ENCODE results near the gene FAM151B.
"Not testable (repeated sequence)": the region's sequence is repeated elsewhere in the genome, so short reads cannot be mapped to it uniquely, and the experiment has no call there.

Gene FAM151B, protein sequence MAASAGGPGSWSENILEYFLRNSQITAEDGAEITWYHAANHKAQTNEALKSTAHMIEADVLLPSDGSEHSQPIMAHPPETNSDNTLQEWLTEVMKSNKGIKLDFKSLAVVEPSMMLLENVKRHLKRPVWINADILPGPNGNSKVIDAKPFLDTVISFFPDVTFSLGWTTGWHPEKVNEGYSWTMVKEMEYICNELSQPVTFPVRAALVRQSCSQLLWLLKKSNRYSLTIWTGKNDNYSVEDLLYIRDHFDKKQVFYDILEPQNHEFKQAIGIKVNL

DNA sequence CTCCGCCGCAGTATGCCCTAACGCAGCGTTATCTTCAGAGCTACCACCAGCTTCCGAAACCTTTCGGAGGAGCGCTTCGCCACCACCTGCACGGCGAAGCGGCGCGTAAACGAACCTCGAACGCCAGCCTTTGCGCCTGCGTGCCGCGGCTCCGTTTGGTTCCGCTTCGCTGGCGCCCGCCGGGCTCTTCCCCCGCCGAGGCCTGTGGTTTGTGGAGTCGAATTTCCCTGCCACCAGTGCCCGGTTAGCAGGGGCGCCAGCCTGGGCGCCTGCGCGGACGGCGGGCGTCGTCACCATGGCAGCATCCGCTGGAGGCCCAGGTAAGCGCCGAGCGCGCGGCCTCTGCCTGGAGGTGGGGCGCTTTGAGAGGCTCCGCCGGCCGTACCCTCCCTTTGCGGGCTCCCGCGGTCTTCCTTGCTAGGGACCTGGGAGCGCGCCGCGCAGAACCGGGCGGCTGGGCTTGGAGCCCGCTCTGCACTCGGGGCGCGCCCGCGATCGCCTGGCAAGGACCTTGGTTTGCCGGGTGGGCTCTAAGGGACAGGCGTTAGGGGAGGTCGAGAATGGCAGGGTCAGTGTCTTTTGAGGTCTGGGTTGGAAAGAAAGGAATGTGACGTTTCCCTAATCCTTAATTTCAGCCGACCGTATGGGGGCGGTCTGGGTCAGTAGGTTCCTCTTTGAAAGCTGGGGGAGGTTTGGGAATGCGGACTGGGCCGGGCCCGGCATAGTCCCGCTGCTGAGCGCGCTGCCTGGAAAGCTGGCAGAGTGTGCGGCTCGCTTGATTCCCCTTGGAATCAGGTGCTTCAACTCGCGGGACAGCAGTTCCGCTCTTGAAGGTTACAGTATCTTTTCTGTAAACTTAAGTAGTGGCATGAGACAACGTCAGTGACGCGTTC is at the start of gene FAM151B:
Gene FAM151B (plus strand): TSS at position 272 of the 893 bp plus-strand sequence. CDS start 24 bp downstream, at position 296.
- DNase-seq, result peak; percentile 83

DNA sequence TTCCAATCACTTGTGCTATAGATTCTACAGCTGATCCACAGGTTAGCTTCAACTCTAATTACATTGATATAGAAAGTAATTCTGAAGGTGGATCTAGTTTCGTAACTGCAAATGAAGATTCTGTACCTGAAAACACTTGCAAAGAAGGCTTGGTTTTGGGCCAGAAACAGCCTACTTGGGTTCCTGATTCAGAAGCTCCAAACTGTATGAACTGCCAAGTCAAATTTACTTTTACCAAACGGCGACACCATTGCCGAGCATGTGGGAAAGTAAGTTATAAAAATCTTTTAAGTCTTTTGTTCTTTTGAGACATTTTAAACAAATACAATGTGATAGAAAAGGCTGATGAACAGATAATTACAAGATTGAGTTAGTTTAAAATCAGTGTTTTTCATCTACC is 49.2 kb upstream of the FAM151B start:
- DNase-seq, result no peak

DNA sequence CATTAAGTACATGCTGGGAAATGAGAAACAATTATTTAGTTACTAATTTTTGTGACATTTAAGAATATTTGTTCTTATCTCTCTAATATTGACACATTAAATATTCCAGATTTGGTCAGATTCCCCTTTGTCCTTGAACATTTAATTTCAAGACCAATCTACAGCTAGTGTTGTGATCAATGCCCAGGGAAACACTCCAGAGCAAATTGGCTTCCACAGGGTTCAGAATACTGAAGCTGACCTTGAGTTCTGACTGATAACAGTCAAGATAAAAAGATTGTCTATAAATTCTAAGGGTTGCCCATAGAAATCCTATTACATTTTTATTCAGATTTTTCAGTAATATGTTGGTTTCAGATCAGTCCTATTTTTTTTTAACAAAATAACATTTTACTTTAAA is 48.7 kb upstream of the FAM151B start:
- no peak for DNase-seq

DNA sequence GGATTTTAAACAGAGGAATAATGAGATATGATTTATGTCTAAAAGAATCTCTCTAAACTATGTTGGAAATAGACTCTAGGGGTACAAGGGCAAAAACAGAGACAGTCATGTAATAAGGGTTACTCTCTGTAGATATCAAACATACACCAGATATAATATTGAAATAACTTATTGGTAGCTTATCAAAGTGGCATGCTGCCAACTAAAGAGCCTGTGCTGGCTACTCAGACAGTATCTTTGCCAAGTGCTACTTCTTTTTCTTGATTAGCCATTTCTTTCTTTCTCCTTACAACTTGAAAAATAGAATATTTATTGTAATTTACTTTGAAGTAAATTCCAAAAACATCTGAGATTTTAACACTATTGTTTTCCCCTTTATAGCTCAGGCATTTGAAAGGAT is 45.2 kb upstream of the FAM151B start:
- no peak for DNase-seq

DNA sequence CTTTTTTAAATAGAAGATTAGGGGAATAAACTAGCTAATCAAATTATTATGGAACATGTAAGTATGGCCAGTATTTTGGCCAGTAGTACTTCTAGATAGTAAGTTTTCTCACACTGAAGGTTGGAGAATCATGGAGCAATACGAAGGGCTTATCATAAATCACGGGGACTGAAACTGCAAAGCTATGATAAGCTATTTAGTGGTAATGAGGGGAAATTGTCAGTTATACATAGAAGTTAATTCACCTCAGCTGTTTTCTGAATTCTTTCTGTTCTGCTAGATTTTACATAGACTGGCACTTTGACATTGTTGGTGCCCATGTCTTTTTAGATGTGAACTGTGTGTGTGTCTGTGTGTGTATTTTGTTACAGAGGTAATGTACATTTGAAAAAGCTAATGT is 34.5 kb upstream of the FAM151B start:
- DNase-seq, result no peak

DNA sequence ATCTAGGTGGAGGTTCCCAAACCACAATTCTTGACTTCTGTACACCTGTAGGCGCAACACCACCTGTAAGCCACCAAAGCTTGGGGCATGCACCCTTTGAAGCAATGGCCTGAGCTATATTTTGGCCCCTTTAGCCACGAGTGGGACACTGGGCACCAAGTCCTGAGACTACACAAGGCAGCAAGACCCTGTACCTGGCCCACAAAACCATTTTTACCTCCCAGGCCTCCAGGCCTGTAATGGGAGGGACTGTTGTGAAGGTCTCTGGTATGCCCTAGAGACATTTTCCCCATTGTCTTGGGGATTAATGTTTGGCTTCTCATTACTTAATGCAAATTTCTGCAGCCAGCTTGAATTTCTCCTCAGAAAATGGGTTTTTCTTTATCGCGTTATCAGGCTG is 24.6 kb upstream of the FAM151B start:
- DNase-seq, result no peak

DNA sequence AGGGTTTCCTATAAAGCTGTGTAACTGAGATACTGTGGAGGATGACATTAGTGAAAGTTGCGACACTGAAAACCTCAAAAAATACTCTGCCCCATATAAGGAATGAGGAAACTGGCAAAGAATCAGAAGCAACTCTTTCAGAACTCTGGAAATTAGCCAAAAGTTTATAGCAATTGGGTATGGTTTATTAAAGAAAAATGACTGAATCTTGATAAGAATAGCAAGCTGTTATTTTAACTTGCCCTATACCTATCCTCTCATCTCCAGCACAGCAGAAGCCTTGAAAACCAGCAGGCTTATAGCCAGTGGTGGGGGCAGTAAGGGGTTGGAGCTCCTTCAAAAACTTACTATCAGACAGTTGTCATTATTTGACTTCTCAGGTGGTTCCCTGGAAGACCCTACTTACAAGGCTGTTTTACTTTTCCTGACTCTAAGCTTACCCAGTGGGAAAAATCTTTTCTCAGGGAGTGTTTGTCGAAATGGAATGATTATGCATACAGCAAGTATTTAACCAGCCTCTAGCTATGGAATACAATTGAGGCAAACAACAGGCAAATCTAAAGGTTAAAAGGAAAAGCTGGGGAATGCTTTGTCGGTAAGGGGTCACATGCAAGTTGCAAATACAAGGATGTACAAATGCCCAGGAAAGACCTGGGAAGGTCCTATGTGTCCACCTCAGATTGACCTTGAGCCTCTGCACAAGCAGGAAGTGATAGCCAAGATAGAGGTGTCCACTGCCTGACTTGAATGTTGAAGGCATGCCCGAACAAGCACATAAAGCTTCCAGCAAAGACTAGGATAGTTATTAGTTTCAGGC is 21.0 kb upstream of the FAM151B start:
- no peak for DNase-seq

DNA sequence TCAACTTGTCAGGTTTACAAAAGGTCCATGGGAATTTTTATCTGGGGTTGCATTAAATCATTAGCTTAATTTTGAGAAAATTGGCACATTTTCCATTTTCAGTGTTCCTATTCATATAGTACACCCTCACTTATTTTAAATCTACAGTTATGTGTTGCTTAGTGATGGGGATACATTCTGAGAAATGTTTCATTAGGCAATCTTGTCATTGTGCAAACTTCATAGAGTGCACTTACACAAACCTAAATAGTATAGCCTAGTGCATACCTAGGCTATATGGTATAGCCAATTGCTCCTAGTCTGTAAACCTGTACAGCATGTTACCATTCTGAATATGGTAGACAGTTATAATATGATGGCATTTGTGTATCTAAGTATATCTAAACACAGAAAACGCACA is 19.8 kb upstream of the FAM151B start:
- DNase-seq, result no peak

DNA sequence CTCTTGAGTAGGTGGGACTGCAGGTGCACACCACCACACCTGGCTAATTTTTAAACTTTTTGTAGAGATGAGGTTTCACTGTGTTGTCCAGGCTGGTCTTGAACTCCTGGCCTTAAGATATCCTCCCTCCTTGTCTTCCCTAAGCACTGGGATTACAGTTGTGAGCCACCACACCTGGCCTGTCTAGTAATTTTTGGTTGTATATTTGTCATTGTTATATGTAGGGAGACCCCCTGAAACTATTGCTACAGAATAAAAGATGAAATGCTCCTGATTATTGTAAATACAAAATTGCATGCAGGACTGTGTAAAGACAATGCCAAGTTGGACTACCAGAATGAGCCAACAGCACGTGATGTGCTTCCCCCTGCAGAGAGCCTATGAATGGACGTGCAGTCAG is 17.3 kb upstream of the FAM151B start:
- not testable (repeated sequence) for DNase-seq

DNA sequence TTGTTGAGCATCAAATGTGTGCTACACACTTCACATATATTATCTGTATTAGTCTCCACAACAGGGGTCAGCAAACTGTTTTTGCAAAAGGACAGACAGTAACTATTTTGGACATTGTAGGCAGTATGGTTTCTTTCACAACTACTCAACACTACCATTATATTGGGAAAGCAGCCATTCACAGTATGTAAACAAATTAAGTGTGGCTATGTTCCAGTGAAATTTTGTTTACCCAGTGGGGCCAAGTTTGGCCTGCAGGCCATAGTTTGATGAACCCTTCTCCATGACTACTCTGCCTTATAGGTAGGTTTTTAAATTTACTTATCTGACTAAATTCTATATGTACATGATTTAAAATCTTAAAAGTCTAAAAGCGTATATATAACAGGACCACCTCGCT is 13.0 kb upstream of the FAM151B start:
- no peak for DNase-seq

DNA sequence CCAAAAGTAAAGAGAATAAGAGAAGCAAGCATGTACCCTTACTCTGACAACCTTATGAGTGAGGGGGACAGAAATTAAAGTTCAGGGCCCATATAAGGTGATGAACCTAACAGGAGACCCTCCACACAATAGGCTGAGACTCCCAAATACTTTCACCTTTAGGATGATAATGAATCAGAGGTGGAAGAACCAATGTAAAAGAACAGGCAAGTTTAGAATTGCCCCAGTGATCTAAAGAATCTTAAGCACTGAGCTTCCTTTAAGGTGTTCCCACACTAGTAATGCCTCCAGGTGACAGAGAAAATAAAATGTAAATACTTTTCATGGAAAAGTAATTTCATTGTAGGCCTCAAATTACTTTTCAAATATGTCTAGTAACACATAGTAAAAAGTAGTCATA is 8.2 kb upstream of the FAM151B start:
- no peak for DNase-seq

DNA sequence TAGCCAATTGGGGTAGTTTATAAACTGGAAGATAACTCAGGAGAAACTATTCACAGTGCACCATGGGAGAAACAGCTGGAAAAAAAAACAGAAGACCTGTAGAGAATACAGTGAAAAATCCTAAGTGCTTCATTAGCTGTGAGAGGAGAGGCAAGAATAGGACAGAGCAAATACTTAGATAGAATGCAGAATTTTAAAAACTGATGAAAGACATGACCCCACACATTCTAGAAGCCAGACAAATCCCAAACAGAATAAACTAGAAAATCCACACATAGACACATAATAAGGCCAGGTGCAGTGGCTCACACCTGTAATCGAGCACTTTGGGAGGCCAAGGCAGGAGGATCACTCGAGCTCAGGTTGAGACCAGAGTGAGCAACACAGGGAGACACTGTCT is 7.5 kb upstream of the FAM151B start:
- no peak for DNase-seq

DNA sequence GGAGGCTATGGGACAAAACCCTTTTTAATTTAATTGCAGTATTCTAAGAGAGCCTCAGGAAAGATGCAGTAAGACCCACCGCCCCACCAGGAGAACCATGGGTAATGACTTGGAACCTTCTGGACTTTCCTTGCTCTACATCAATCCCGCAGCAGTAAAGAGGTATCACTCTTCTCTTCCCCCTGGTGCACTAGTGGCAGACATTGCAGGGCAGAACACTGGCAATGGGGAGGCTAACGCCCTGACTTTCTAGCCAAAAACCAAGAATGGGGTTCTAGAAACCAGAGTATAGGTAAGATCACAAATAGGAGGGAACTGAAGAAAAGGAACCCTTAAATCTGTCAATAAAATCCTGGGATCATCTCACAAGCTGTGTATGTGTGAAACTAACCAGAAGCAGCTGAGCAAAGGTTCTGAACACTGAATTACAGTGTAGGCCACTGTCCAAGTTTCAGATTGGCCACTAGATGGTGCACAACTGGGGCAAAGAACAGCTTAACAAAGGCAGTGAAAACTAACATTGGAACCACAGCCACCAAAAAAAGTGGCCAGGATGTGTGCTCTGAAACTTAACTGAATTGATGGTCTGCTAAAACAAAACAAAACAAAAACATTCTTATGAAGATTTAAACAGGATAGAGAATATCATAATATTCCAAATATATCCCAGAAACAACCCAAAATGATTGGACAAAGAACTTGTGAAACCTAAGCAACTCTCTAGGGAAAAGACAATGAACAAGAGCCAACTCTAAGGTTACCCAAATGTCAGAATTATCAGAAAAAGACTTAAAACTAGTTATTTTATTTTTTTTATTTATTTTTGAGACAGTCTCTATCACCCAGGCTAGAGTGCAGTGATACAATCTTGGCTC is 6.6 kb upstream of the FAM151B start:
- no peak for DNase-seq

DNA sequence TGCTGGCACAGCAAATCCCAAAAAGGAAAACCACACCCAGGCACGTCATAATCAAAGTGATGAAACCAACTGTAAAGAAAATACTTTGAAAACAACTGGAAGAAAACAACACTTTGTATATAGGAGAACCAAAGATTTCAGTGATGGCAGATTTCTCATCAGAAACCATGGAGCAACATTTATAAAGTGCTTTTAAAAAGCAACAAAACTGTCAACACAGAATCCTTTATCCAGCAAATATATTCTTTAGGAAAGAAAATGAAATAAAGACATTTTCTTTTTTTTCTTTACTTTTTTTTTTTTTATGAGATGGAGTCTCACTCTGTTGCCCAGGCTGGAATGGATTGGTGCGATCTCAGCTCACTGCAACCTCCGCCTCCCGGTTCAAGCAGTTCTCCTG is 5.3 kb upstream of the FAM151B start:
- DNase-seq, result no peak

DNA sequence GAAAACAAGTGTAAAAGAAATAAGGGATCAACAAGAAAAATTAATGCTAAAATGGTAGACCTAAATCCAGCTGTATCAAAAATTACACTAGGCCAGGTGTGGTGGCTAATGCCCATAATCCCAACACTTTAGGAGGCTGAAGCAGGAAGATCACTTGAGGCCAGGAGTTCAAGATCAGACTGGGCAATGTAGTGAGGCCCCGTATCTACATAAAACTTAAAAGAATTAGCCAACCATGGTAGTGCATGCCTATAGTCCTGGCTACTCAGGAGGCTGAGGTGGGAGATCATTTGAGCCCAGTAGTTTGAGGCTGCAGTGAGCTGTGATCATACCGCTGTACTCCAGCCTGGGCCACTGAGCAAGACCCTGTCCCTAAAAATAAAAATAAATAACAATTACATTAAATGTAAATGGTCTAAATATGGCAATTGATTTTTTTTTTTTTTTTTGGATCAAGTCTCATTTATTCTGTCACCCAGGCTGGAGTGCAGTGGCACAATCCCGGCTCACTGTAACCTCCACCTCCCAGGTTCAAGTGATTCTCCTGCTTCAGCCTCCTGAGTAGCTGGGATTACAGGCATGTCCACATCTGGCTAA is 4.2 kb upstream of the FAM151B start:
- DNase-seq, result no peak

DNA sequence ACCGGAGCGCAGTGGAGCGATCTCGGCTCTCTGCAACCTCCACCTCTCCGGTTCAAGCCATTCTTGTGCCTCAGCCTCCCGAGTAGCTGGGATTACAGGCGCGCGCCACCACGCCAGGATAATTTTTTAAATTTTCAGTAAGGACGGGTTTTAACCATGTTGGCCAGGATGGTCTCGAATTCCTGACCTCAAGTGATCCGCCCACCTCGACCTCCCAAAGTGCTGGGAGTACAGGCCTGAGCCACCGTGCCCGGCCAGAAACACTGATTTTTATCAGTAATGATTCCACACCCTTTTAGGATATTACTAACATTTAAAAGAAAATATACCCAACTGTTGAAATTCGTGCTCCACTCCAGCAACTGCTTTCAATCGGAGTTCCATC is 464 bp upstream of the FAM151B start:
- DNase-seq, result no peak

DNA sequence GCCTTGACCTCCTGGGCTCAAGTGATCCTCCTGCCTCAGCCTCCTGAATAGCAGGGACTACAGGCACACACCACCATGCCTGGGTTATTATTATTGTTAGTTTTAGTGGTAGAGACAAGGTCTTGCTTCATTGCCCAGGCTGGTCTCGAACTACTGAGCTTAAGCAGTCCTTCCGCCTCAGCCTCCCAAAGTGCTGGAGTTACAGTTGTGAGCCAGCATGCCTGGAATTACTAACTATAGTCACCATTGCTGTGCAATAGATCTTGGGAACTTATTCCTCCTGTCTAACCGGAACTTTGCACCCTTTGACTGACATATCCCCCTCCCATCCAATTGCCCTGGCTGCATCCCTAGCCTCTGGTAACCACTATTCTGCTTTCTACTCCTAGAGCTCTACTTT is 3.4 kb downstream of the FAM151B start:
- DNase-seq, result no peak

DNA sequence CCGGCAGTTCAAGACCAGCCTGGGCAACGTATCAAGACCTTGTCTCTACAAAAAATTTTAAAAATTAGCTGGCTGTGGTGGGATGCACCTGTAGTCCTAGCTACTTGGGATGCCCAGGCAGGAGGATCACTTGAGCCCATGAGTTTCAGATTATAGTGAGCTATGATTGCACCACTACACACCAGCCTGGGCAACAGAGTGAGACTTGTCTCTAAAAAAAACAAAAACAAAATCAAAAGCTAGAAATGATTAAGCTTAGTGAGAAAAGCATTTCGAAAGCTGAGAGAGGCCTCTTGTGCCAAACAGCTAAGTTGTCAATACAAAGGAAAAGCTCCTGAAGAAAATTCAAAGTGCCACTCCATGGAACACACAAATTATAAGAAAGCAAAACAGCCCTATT is 4.8 kb downstream of the FAM151B start:
- DNase-seq, result no peak

DNA sequence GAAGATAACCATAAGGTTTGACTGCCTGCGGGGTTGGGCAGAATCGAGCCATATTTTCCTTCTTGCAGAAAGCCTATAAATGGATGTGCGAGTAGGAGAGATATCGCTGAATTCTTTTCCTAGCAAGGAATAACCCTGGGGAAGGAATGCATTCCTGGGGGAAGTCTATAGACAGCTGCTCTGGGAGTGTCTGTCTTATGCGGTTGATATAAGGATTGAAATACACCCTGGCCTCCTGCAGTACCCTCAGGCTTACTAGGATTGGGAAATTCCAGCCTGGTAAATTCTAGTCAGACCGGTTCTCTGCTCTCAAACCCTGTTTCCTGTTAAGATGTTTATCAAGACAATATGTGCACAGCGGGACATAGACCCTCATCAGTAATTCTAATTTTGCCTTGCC is 5.5 kb downstream of the FAM151B start:
- DNase-seq, result not testable (repeated sequence)

DNA sequence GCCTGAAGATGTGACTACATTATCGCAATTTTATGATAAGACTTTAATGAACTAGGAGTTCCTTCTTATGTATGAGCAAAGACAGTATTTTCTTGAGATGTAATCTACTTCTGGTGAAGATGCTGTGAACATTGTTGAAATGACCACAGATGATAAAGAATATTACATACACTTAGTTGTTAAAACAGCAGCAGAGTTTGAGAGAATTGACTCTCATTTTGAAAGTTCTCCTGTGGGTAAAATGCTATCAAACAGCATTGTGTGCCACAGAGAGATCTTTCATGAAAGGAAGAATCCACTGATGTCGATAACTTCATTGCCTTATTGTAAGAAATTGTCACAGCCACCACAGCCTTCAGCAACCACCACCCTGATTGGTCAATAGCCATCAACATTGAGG is 8.0 kb downstream of the FAM151B start:
- DNase-seq, result no peak

DNA sequence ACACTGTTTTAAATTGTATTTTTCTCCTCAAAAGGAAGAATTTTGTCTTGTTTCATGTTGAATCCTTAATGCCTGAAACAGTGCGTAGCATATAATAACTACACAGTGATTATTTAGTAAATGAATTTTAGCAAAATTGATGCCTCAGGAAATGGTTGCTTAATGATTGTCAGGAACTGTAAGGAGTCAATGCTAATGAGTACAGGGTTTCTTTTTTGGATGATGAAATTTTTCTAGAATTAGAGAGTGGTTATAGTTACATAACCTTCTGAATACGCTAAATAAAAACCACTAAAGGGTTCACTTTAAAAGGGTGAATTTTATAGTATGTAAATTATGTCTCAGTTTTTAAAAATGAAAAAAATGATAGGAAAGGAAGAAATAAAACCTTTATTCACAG is 14.9 kb downstream of the FAM151B start:
- DNase-seq, result no peak

DNA sequence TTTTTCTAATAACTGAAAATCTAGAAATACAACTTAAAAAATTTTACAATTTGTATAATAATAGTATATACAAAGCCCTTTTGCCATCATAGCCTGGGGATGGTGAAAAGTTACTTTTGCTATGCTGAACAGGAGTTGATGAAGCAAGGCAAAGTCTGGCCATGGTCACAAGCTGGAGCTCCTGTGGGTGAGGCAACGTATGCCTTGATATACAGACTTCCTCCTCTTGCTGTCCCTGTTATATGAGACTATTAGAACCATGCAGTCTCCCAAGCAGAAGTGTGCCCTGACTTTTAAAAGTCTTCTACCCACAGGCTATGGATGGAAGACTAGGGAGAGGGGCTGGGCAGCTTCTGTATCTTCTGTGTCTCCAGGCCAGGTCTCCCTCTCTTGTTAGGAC is 15.7 kb downstream of the FAM151B start:
- DNase-seq, result no peak
